MCF 10A (cell line): ENCODE measurements around the gene KRTAP5-5. TPM values are rescaled to one million over a fixed set of nuclear protein-coding genes. Genes with fewer than 3 reads are reported as not detected.
"Not testable (repeated sequence)": the region's sequence is repeated elsewhere in the genome, so short reads cannot be mapped to it uniquely, and the experiment has no call there.

Experiments used
- BruUV-seq: library from RNA; stranded (reverse); fragments of 400-500 nt; replicated peaks from 2 replicates; lab custom pipeline; 2021; lab: Mats Ljungman, UMichigan
- CTCF ChIA-PET: fragments of 300-600 bp; sonication (Branson Sonifier 250); formaldehyde crosslinking; extraction: SDS; loops from one replicate; lab custom pipeline; 2021; ENCODE audit warnings: antibody characterized with exemption, inconsistent platforms; lab: Yijun Ruan, JAX
- POLR2A ChIA-PET: fragments of 300-600, 350-650 bp; sonication (Branson Sonifier 250); formaldehyde crosslinking; extraction: SDS; loops from one replicate; lab custom pipeline; 2020; ENCODE audit warnings: antibody characterized with exemption, inconsistent platforms; lab: Yijun Ruan, JAX
- DNase-seq: peaks from one replicate; pipeline ENCODE4 v3.0.0-alpha.2; 2018; ENCODE audit not compliant: unreplicated experiment
- H3K27ac Mint-ChIP-seq: one replicate; pipeline ENCODE4 v1.8.0; 2022; ENCODE audit warnings: mild to moderate bottlenecking, low read depth, mixed read lengths; ENCODE audit not compliant: unreplicated experiment
- H3K27me3 Mint-ChIP-seq: one replicate; pipeline ENCODE4 v1.8.0; 2022; ENCODE audit warnings: mixed read lengths; ENCODE audit not compliant: insufficient read depth, unreplicated experiment
- H3K36me3 Mint-ChIP-seq: one replicate; pipeline ENCODE4 v1.8.0; 2022; ENCODE audit warnings: mild to moderate bottlenecking, moderate library complexity, mixed read lengths; ENCODE audit not compliant: insufficient read depth, unreplicated experiment
- H3K4me1 Mint-ChIP-seq: one replicate; pipeline ENCODE4 v1.8.0; 2022; ENCODE audit warnings: mixed read lengths; ENCODE audit not compliant: insufficient read depth, unreplicated experiment
- H3K4me3 Mint-ChIP-seq: one replicate; pipeline ENCODE4 v1.8.0; 2022; ENCODE audit warnings: mild to moderate bottlenecking, moderate library complexity, mixed read lengths; ENCODE audit not compliant: unreplicated experiment
- H3K9me3 Mint-ChIP-seq: one replicate; pipeline ENCODE4 v1.8.0; 2022; ENCODE audit warnings: mixed read lengths; ENCODE audit not compliant: unreplicated experiment
- CTCF ChIP-seq: fragments of 200-600 bp; IDR thresholded peaks from one replicate; pipeline ENCODE4 v1.8.0; 2022; ENCODE audit warnings: antibody characterized with exemption, mild to moderate bottlenecking; ENCODE audit not compliant: unreplicated experiment
- intact Hi-C: fragments of 100-400 bp; cut with micrococcal nuclease; formaldehyde crosslinking; loops from 2 replicates; pipeline ENCODE4 v1.14.1; 2022
- total RNA-seq: library from RNA; stranded (reverse); gene quantifications from 2 replicates; pipeline ENCODE4 v1.2.3, GENCODE V29; 2022

Gene KRTAP5-5
- total RNA-seq, 1 experiment from 2014 or later, result not detected

GRCh38 chr11:1607156-1607845 is 22.3 kb upstream of the KRTAP5-5 start:
- H3K4me3 Mint-ChIP-seq, BruUV-seq, POLR2A ChIA-PET, H3K9me3 Mint-ChIP-seq, H3K36me3 Mint-ChIP-seq, H3K4me1 Mint-ChIP-seq, DNase-seq, H3K27ac Mint-ChIP-seq, intact Hi-C loops: not testable (repeated sequence)
- CTCF ChIA-PET, result interaction anchor here (1.2 kb wide), 1 partner anchor 12 kb away, joined by 3 read pairs; no protein-coding TSS in a partner anchor
- H3K27me3 Mint-ChIP-seq, result peaks cover 54% of the 10 kb centered on the region

- POLR2A ChIA-PET, BruUV-seq: not testable (repeated sequence)
Observed at GRCh38 chr11:1607901-1608300, 21.7 kb upstream of the KRTAP5-5 start.

GRCh38 chr11:1608363-1608762 is 21.2 kb upstream of the KRTAP5-5 start, which contains the start of gene KRTAP5-3:
Gene KRTAP5-3 (minus strand): TSS chr11:1608463. CDS start chr11:1608385, 78 bp downstream.
- DNase-seq, result no peak
- ChIA-PET POLR2A (no interaction called here), CTCF (interaction anchor here (1.1 to 1.2 kb wide), 2 partner anchors 13 to 46 kb away, joined by 3 to 4 read pairs; no protein-coding TSS in a partner anchor)
- Mint-ChIP-seq H3K4me3 (no peak within 1 kb of the TSS), H3K27me3 (peaks cover 44% of the 10 kb centered on the region), H3K9me3 (no peaks in the 10 kb centered on the region), H3K4me1 (no peaks in the 10 kb centered on the region), H3K36me3 (peaks cover 6% of the 10 kb centered on the region), H3K27ac (no peak within 1 kb of the TSS)
- intact Hi-C loops, result no loop called here
- no peak for TF ChIP-seq CTCF
- no TSS peak for BruUV-seq

More at GRCh38 chr11:1607901-1608300, 21.7 kb upstream of the KRTAP5-5 start:
- CTCF ChIA-PET, result interaction anchor here (1.2 kb wide), 1 partner anchor 13 kb away, joined by 3 read pairs; no protein-coding TSS in a partner anchor
- H3K4me1 Mint-ChIP-seq, H3K9me3 Mint-ChIP-seq, DNase-seq, H3K4me3 Mint-ChIP-seq, H3K36me3 Mint-ChIP-seq, H3K27ac Mint-ChIP-seq, intact Hi-C loops: not testable (repeated sequence)
- H3K27me3 Mint-ChIP-seq, result peaks cover 48% of the 10 kb centered on the region

- intact Hi-C loops, result no loop called here
- Mint-ChIP-seq H3K27me3 (peaks cover 76% of the 10 kb centered on the region), H3K27ac (no peak overlapping the region), H3K4me3 (no peak overlapping the region), H3K4me1 (no peaks in the 10 kb centered on the region), H3K36me3 (no peaks in the 10 kb centered on the region), H3K9me3 (no peaks in the 10 kb centered on the region)
- no TSS peak for BruUV-seq
- ChIA-PET CTCF (interaction anchor here (0.8 to 1.0 kb wide), 5 partner anchors 10 to 43 kb away, joined by 3 to 7 read pairs (median 3); no protein-coding TSS in a partner anchor), POLR2A (interaction anchor here (0.6 kb wide), 1 partner anchor 8 kb away, joined by 3 read pairs; no protein-coding TSS in a partner anchor)
- DNase-seq, result no peak
- TF ChIP-seq CTCF, result no peak
Observed at GRCh38 chr11:1618231-1618630, 11.3 kb upstream of the KRTAP5-5 start.

- POLR2A ChIA-PET, result no interaction called here
- no peak for DNase-seq
- Mint-ChIP-seq H3K4me1 (no peaks in the 10 kb centered on the region), H3K9me3 (no peaks in the 10 kb centered on the region), H3K36me3 (no peaks in the 10 kb centered on the region), H3K27ac (no peak overlapping the region), H3K4me3 (no peak overlapping the region), H3K27me3 (peaks cover 75% of the 10 kb centered on the region)
- CTCF ChIA-PET, result interaction anchor here (0.6 to 1.5 kb wide), 3 partner anchors 20 to 532 kb away, joined by 3 to 9 read pairs (median 7); no protein-coding TSS in a partner anchor
- TF ChIP-seq CTCF, result no peak
- BruUV-seq, result no TSS peak
- intact Hi-C loops, result no loop called here
Observed at GRCh38 chr11:1619449-1619848, 10.1 kb upstream of the KRTAP5-5 start.
